Fibroblast of lung (primary cell): Measurements from ENCODE around the gene UTP20. TPM values are rescaled to one million over a fixed set of nuclear protein-coding genes. Genes with fewer than 3 reads are reported as not detected.
"Not testable (repeated sequence)": the region's sequence is repeated elsewhere in the genome, so short reads cannot be mapped to it uniquely, and the experiment has no call there.

Experiments used
- DNase-seq, 2 donors: peaks; one replicate each; pipeline versions ENCODE4 v3.0.0 to v3.0.0-alpha.2; 2010; ENCODE audit warnings: low read depth in 2 of 2
- H2AFZ ChIP-seq: 2 replicates; pipeline ENCODE4 v1.5.1; 2012; ENCODE audit warnings: low read length, control low read depth, inconsistent platforms
- H3K27ac ChIP-seq: 2 replicates; pipeline ENCODE4 v1.5.1; 2011; ENCODE audit warnings: low read length, control low read depth; ENCODE audit not compliant: insufficient read depth
- H3K27me3 ChIP-seq: 2 replicates; pipeline ENCODE4 v1.5.1; 2011; ENCODE audit warnings: mild to moderate bottlenecking, low read length; ENCODE audit not compliant: control insufficient read depth, insufficient read depth
- H3K36me3 ChIP-seq: 2 replicates; pipeline ENCODE4 v1.5.1; 2011; ENCODE audit warnings: low read length; ENCODE audit not compliant: control insufficient read depth, insufficient read depth
- H3K4me1 ChIP-seq: 2 replicates; pipeline ENCODE4 v1.5.1; 2011; ENCODE audit warnings: low read length; ENCODE audit not compliant: control insufficient read depth, insufficient read depth; ENCODE audit errors: extremely low read depth
- H3K4me2 ChIP-seq: 2 replicates; pipeline ENCODE4 v1.5.1; 2011; ENCODE audit warnings: low read length, control low read depth; ENCODE audit not compliant: insufficient read depth; ENCODE audit errors: extremely low read depth
- H3K4me3 ChIP-seq, 4 experiments: fragments of 200-600 bp in 1 of 4; sonication (generic) in 1 of 4; replicated peaks in 1 of 4; 2 replicates each; pipeline ENCODE4 v1.5.1; 2011 to 2016; ENCODE audit warnings: low read length in 4 of 4, low read depth in 3 of 4, mild to moderate bottlenecking in 3 of 4, control low read depth in 2 of 4, inconsistent platforms in 1 of 4, mixed read lengths in 1 of 4; ENCODE audit not compliant: insufficient read depth in 1 of 4; ENCODE audit errors: control extremely low read depth in 1 of 4
- H3K79me2 ChIP-seq: 2 replicates; pipeline ENCODE4 v1.5.1; 2012; ENCODE audit warnings: mild to moderate bottlenecking, low read length, inconsistent platforms; ENCODE audit not compliant: control insufficient read depth, insufficient read depth
- H3K9ac ChIP-seq: 2 replicates; pipeline ENCODE4 v1.5.1; 2011; ENCODE audit warnings: mild to moderate bottlenecking, low read length, control low read depth; ENCODE audit not compliant: insufficient read depth
- H3K9me3 ChIP-seq: 2 replicates; pipeline ENCODE4 v1.5.1; 2012; ENCODE audit warnings: low read depth, low read length; ENCODE audit not compliant: control insufficient read depth, insufficient read depth
- H4K20me1 ChIP-seq: 2 replicates; pipeline ENCODE4 v1.5.1; 2011; ENCODE audit warnings: low read length; ENCODE audit not compliant: control insufficient read depth, insufficient read depth; ENCODE audit errors: extremely low read depth
- CTCF ChIP-seq, 2 donors: IDR thresholded peaks in 1 of 2; conservative IDR thresholded peaks in 1 of 2; 1 replicate in 1 of 2; 2 replicates in 1 of 2; pipeline ENCODE4 v1.5.1; 2011 to 2012; ENCODE audit warnings: low read length in 2 of 2, control low read depth in 1 of 2, inconsistent platforms in 1 of 2, low read depth in 1 of 2, mild to moderate bottlenecking in 1 of 2
- EZH2 ChIP-seq: IDR thresholded peaks from 2 replicates; pipeline ENCODE4 v1.5.1; 2012; ENCODE audit warnings: low read length, control low read depth, mild to moderate bottlenecking; ENCODE audit errors: missing control alignments
- polyA plus RNA-seq, 2 donors: library from polyadenylated mRNA; depleted of rRNA in 1 of 2; stranded (reverse) in 1 of 2; unstranded in 1 of 2; fragments of >200 nt; gene quantifications; 2 replicates each; pipeline ENCODE4 v1.2.1, GENCODE V29; 2011 to 2012; ENCODE audit warnings: missing spikeins in 1 of 2
- total RNA-seq: library from RNA; depleted of rRNA; stranded (reverse); fragments of >200 nt; gene quantifications from 2 replicates; pipeline ENCODE4 v1.2.1, GENCODE V29; 2014

The UTP20 gene
- total and polyA plus RNA-seq, 2 donors (not counting 1 experiment from before 2014, with no cell fraction given), result 13.3 to 13.7 TPM

DNA sequence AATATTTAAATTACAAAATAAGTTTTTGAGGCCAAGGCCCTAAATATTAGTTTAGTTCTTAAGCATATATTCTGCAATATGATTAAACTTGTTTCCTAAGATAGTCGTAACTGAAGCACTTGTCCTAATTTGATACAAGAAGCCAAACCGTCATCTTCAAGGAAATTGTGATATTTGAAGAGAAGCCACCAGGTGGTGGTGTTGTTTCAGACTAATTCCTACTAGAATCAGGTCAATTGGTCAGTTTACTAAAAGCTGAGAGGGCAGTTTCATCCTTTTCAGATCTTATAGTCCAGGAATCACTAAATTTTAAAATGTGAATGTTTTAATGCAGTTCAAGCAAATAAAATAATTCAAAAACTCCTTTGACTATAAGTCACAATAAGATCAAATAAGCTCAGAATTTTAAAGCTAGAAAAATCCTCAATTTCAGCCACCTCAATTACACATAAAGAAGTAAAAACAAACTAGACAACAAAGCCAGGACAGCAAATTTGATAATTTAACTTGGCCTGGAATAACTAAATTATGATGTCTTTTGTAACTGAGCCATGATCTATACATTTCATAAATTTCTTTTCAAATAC is 134.7 kb downstream of the UTP20 start:
- Histone ChIP-seq H3K4me3 (no peak overlapping the region), H3K4me1 (no peaks in the 10 kb centered on the region), H3K79me2 (no peaks in the 10 kb centered on the region), H2AFZ (no peak overlapping the region), H3K27me3 (no peaks in the 10 kb centered on the region), H3K36me3 (no peaks in the 10 kb centered on the region), H3K9me3 (no peaks in the 10 kb centered on the region), H3K27ac (no peak overlapping the region), H4K20me1 (no peaks in the 10 kb centered on the region), H3K4me2 (no peak overlapping the region), H3K9ac (no peak overlapping the region)
- peak; percentile 45 to 78 for DNase-seq
- peak; percentile 41 to 53 for TF ChIP-seq CTCF (conservative IDR thresholded peaks at IDR 0.05 in 1 of 2, IDR thresholded peaks at IDR 0.05 in 1 of 2; ENCODE audit: low read depth in 1 of 2, low read length in 2 of 2)
- no peak for TF ChIP-seq EZH2

GRCh38 chr12:101415228-101415627 is 135.3 kb downstream of the UTP20 start:
- H3K79me2 ChIP-seq, result no peaks in the 10 kb centered on the region
- no peak overlapping the region for H3K27ac ChIP-seq
- H2AFZ ChIP-seq, result no peak overlapping the region
- H3K27me3 ChIP-seq, result no peaks in the 10 kb centered on the region
- TF ChIP-seq EZH2 (no peak), CTCF (conservative IDR thresholded peaks at IDR 0.05 in 1 of 2, IDR thresholded peaks at IDR 0.05 in 1 of 2; ENCODE audit: low read depth in 1 of 2, low read length in 2 of 2) (no peak)
- H4K20me1 ChIP-seq, result no peaks in the 10 kb centered on the region
- no peaks in the 10 kb centered on the region for H3K4me1 ChIP-seq
- H3K9me3 ChIP-seq, result no peaks in the 10 kb centered on the region
- no peaks in the 10 kb centered on the region for H3K36me3 ChIP-seq
- no peak for DNase-seq
- H3K4me2 ChIP-seq, result no peak overlapping the region
- no peak overlapping the region for H3K4me3 ChIP-seq
- no peak overlapping the region for H3K9ac ChIP-seq

DNA sequence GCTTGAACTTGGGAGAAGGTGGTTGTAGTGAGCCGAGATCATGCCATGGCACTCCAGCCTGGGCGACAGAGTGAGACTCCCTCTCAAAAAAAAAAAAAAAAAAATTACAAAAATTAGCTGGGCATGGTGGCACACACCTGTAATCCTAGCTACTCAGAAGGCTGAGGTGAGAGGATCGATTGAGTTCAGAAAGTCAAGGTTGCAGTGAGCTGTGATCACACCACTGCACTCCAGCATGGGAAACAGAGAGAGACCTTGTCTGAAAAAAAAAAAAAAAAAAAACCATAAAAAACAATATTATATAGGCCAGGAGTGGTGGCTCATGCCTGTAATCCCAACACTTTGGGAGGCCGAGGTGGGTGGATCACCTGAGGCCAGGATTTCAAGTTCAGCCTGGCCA is 142.2 kb downstream of the UTP20 start:
- not testable (repeated sequence) for H3K4me3 ChIP-seq, H2AFZ ChIP-seq, H3K9ac ChIP-seq, DNase-seq, H3K27ac ChIP-seq, H3K4me2 ChIP-seq, H3K4me1 ChIP-seq, H3K36me3 ChIP-seq, H3K79me2 ChIP-seq, H3K9me3 ChIP-seq, H4K20me1 ChIP-seq, H3K27me3 ChIP-seq
